ENCODE data around the gene KIF26B.

KIF26B gene

DNA sequence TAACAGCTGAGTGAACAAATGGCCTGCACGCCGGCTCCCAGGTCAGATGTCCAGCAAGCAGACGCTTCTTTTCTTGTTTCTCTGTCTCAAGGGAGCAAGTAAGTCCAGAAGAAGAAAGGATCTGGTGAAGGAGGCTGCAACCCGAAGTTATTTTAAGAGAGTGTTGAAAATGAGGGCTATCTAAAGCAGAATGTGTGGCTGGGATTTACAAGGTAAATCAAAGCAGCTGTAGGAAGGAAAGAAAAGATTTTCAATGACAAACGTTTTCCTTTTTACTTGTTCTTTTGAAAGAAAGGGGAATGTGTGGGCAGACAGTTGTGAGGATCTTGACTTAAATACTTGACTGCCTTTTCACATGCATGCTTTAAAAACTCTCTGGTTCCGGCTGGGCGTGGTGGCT is 311.5 kb downstream of the KIF26B start:
- DNase-seq (ENCODE audit: low spot score): no peak

DNA sequence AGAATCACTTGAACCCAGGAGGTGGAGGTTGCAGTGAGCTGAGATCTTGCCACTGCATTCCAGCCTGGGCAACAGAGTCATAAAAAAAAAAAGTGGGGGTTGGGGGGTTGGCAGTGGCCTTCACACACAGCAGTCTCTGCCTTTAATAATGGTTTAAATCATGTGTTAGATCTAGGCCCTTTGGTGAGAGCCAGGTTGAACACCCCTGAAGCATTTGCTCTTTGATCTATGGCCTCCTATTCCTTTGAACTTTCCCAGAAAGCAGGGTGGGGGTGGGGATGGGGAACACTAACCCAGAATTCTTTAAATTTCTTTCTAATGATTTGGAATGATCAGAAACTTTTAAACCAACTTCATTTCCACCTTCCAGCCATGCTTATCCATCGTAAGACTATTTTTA is 313.0 kb downstream of the KIF26B start:
- no peak for DNase-seq (ENCODE audit: low spot score)

DNA sequence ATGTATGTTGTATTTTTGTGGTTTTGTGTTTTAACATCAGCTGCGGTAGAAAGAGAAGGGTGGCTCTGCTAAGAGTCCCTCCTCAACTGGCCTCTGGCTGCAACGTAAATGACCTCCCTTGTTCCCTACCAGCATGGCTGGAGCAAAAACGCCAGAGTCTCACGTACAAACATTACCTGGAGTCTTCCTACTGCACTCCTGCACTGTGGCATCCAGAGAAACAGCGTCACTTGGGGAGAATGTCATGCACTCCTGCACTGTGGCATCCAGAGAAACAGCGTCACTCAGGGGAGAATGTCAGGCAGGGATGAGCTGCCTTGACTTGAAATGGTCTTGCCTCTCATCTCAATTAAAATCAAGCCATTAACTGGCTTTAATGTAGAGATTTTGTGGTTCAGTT is 314.2 kb downstream of the KIF26B start:
- DNase-seq (ENCODE audit: low spot score): no peak

DNA sequence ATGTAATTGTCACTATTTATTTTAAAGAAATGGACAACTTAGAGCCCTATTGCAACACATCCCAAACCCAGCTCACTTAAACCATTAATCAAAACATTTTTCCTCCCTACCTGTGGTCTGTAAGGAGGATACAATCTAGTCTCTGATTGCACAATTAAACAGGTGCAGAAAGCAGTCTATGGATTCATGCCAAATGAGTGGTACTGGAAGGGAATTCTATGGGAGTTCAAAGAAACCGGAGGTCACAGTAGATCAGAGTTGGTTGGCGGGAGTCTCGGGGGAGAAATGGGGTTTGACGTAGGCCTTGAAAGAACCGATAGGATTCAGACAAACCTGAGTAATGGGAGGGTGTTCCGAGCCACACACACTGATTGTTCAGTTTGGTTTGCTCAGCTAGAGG is 314.9 kb downstream of the KIF26B start:
- DNase-seq (ENCODE audit: low spot score): no peak

DNA sequence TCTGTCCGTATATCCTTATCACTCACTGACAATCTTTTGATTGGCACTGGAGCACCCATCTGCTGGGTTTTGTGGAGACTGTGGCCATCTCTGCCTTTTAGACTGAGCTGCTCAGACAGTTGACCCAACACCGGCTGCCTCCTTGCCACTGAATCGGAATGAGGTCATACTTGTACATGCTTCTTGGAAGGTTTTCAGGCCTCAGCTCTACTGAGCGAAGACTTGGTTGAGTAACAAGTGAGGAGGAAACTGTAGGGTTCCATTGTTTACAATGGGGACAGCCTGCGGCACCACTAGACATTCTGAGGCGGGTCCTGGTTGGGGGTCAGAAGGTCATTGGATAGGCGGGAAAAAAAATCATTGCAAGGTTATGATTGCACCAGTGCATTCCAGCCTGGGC is 320.3 kb downstream of the KIF26B start:
- DNase-seq (ENCODE audit: low spot score): no peak

DNA sequence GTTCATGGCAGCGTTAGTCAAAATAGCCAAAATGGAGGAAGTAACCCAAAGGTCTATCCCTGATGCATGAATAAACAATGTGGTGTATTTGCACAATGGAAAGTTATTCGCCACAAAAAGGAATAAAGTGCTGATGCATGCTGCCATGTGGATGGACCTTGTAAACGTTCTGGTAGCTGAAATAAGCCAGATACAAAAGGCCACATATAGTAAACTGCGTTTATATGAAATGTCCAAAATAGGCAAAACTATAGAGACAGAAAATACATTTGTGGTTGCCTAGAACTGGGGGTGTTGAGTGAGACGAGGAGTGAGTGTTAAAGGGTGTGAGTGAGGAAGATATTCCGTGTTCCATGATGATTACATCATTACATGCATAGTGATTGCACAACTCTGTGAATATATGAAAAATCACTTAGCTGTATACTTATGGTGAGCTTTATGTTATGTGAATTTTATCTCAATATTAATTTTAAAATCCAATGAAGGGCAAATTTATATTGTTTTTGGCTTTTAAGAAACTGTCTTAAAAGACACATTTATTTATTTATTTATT is 321.3 kb downstream of the KIF26B start:
- no peak for DNase-seq (ENCODE audit: low spot score)

DNA sequence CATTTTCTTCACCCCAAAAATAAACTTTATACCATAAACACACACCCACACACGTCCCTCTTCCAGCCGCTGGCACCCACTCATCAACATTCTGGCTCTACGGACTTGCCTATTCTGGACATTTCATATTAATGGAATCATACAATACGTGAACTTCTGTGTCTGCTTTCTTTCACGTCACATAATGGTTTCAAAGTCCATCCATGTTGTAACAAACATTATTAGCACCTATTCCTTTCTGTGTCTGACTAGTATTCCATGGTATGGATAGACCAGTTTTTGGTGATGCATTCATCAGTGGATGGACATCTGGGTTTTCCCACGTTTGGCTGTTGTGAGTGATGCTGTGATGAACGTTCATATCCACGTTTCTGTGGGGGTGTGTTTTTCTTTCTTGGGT is 323.2 kb downstream of the KIF26B start:
- DNase-seq (ENCODE audit: low spot score): no peak

DNA sequence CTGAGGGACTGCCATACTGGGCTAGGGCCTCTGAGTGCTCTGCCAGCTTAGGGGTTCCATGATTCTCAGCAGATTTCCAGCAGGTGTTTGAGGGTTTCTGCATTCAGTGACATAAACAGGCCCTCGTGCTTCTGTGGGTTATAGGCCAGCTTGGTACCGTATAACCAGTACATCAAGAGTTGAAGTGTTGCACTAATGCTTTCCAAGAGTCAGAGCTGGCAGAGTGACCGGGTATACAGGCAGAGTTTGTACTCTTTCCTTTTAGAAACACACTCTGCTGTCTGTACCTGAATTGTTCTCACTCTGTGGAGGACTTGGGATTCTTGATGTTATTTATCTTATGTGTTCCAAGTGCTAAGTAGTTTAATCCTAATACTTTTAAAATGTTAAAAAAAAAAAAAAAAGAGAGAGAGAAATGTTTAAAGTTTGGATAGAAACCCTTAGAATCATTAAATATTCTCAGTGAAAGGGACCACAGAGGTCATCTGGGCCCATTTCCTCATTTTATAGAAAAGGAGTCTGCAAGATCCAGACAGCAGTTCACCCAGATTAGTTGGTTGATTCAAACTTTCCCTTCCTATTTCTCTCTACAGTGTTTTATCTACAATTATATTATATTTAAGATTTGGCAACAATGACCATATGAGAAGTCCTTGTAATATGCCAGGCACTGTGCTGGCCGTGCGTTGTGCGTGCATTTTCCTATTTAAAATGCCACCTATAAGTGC is 325.8 kb downstream of the KIF26B start:
- DNase-seq (ENCODE audit: low spot score): no peak

DNA sequence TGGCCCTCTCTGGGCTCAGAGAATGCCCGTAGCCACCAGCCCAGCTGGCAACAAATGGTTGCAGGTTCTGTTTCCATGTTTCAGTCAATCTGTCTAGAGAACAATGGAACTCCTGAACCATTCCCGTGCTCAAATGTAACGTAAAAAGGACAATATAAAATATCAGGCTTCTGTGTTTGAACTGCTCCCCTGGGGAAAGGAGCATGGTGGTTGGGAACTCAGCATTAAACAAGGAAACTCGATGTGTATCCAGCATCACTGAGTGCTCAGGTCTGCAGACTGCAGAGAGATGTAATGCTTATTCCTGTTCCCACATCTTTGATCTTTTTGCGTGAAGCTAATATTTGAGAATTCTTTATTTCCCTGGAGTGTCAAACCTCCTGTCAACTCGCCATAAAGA is 326.5 kb downstream of the KIF26B start:
- no peak for DNase-seq (ENCODE audit: low spot score)

DNA sequence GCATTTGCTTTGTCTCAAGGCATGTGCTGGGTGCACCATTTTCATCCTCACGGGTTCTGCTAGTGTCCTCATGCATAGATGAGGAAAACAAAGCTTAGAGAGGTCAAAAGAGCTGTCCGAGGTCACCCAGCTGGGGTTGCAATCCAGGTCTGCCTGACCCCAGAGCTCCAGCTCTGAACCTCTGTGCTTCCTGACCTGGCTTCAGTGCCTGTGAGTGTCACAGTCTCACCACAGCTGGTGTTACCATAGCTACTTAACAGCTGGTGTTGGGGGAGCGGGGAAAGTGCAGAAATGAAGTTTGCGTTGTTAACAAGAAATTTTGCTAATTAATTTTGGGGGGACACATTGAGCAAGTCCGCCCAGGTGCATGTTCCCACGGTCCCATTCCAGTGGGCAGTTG is 328.5 kb downstream of the KIF26B start:
- DNase-seq (ENCODE audit: low spot score): no peak

DNA sequence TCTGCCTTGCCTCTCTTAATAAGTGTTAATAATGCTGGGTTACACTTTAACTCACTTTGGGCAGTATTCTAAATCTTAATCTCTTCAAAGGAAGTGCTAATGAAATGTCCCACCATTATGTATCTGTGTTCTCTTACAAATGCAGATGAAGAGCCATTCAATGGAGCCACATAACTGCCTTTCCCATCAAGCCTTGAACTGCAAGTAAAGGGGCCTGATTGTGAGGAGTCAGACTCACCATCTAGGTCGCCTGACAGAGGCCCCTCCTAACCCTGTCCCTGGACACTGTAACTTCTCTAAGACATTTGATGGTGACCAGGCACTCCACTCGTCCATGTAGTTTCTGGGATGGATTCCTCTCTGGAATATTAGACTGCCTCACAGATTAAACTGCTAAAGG is 329.4 kb downstream of the KIF26B start:
- DNase-seq (ENCODE audit: low spot score): no peak

DNA sequence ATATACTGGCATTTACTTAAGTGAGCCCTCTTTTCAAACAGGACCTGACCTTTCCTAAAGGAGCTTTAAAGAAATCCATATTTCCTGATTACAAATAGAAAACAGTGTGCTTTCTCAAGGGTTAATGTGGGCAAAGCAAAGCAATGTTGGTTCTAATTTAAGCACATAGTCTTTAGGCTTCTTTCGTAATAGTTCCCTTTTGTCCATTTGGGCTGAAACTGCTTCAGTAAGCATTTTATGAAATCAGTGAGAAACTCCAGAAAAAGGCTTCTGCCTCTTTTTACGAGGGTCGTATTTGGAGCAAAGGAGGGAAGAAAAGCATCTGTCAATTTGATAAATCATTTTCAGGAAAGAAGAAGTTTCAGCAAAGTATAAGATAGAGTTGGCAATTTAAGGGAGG is 331.2 kb downstream of the KIF26B start:
- no peak for DNase-seq (ENCODE audit: low spot score)

DNA sequence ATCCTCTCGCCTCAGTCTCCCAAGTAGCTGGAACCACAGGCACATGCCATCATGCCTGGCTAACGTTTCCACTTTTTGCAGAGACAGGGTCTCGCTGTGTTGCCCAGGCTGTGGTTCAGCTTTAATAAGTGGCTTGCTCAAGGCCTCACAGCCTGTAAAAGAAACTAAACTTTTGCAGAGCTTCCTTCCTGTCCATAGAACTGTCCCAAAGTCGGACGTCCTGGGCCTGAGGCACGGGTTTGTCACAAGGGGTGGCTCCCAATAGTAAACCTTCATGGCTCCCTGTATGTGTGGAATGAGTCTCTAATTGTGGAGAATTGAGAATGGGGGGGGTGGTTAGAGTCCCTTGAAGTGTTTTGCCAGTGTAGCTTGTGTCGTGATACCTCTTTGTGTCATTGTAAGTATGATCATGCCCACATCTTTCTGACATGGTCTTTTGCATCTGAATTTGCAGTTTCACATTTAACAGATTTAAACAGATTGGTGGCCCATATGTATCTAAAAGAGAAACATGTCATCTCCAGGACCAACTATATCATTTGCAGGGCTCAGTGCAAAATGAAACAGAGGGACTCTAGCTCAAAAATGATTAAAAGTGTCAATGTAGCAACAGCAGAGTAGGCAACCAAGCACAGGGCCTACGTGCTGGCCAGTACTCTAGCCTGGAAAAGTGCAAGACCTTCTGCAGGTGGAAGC is 332.1 kb downstream of the KIF26B start:
- DNase-seq (ENCODE audit: low spot score): no peak

DNA sequence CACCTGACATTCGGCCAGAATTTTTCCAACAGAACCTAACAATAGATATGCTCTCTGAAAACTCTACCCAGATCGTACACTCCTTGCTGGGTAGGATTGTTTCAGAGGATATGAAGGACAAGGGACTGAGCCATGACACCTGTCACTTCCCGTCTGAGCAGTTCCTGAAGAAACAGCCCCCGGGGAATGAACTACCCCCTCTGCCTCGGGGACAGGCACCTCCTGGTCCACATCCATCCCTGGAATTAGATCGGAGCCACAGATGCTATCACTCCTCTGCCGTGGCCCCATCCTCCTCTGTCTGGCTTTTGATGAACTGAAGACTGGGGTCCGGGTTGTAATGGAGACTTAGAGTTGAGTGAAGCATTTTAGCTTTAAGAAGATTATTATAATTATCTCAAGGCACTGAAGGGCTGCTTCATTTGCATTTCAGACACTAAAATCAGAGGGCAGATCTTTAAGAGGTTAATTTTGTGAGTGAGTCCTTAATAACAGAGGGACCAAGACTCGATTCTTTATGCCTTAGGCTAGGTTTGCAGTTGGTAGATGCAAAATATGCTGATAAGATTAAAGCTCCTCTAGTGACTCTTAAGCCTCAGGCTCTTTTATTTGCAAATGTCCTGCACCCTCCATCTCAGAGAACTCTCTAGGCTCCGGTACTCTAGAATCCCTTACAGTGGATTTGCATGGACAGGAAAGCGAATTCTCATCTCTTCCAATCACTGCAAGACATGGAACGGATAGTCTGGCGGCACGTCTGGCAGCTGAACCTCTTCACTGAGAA is 333.8 kb downstream of the KIF26B start:
- no peak for DNase-seq (ENCODE audit: low spot score)

DNA sequence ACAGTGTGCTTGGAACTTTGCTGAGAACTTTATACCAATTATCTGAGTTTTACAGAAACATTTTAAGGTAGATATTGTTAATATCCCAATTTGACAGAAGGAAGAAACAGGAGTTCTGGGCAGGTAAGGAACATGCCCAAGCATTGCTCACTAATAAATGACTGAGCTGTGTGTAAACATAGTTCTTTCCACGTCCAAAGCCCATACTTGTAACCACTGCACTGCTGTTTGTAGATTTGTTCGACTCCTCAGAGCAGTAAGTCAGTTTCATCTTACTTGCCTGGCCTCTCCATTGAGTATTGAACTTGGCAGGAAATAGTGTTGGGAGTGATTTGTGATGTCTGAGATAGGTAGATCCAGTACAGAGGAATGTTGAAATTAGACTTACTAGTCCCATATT is 335.1 kb downstream of the KIF26B start:
- DNase-seq (ENCODE audit: low spot score): no peak

DNA sequence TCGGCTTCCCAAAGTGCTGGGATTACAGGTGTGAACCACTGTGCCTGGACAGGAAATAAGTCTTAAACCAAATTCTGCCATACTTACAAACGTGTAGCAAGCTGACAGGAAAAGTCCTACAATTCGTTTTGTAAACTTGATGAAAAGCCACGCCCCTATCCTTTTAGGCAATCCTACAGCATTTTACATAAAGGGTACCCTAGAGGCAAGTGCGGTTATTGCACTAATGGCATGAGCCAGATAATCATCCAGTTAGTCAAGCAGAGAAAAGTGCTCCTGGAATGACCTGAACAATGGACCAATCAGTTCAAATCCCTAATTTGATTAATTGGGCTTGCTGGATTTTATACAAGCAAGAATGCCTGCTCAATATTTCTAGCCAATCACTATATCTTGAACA is 338.2 kb downstream of the KIF26B start:
- DNase-seq (ENCODE audit: low spot score): peak; percentile 73

DNA sequence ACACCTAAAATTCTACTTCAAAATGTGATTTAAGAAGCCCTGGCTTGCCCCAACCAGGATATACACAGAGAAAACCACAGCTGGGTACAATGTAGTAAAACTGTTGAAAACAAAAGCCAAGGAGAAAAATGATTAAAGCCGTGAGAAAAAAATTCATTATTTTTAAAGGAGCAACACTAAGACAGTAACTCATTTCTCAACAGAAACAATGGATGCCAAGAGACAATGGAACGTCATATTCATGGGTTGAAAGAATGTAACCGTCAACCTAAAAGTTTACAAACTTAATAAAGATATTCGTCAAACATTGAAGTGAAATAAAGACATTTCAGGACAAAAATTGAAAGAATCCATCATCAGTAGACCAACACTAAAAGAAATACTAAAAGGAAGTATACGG is 340.9 kb downstream of the KIF26B start:
- no peak for DNase-seq (ENCODE audit: low spot score)

DNA sequence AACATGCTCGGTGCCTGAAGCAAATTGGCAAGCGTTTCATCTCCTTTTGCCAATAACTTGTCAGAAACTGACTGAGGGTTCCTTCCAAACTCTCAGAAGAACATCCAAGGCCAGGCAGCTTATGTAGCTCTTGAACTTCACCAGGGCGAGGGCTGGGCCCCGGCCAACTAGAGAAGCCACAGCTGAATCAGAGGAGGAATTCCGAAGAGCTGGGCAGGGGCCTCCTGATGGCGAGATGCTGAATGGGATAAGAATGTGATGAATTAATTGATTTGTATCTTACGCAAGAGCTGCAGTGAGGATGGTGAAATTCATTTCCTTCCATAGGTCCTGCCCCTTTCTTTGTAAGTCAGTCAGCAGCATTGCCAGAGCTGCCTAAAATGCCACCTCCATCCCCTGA is 345.8 kb downstream of the KIF26B start:
- no peak for DNase-seq (ENCODE audit: low spot score)

DNA sequence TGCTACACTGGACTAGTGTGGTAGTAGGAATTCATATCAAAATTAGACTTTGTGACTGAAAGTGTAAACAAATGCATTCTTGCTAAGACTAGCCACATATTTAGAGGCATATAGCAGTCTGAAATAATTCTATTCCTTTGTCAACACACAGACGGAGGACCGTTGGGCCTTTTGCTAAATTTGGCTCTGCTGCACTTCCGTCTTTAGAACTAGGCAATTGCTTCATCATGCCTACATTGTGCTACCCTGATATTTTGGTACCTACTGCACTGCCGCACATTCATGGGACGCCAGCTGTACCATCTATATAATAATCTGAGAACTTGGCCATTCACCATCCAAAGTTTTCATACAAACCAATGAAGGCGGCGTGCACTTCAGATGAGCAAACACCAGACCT is 346.8 kb downstream of the KIF26B start:
- DNase-seq (ENCODE audit: low spot score): no peak

DNA sequence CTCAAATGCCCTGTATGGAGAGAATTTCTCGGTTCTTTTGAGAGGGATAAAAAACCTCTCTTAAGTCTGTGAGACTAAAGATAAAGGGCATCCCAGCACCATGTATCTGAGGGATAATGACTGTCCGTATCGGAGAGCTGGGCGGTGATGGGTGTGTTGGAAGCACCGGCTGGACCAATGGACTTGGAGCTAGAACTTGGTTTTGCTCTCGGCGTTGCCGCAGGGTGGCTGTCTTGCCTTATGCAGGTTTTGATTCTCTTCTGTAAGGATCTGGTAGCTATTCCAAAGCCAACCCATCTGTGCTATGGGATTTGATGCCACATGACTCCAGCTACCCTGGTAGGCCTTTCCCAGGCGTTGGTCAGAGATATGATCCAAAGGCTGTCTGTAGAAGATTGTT is 348.8 kb downstream of the KIF26B start:
- DNase-seq (ENCODE audit: low spot score): no peak

DNA sequence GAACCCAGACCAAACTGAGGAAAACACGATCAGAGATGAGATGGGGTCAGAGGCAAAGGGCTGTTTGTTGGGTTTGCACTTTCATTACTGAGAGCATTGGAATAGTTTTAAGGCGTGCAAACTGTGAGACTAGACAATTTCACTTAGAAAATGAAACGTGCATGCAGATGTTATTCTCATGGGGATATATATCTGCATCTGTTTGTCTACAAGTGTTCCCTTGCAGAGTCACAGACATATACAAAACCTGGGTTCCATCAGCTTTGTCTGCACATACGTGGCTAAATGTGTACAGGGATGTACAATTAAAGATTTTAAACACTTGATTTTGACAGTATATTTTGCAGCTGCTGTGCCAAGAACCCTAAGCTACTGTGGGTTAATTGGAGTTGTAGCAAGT is 355.4 kb downstream of the KIF26B start:
- DNase-seq (ENCODE audit: low spot score): no peak

DNA sequence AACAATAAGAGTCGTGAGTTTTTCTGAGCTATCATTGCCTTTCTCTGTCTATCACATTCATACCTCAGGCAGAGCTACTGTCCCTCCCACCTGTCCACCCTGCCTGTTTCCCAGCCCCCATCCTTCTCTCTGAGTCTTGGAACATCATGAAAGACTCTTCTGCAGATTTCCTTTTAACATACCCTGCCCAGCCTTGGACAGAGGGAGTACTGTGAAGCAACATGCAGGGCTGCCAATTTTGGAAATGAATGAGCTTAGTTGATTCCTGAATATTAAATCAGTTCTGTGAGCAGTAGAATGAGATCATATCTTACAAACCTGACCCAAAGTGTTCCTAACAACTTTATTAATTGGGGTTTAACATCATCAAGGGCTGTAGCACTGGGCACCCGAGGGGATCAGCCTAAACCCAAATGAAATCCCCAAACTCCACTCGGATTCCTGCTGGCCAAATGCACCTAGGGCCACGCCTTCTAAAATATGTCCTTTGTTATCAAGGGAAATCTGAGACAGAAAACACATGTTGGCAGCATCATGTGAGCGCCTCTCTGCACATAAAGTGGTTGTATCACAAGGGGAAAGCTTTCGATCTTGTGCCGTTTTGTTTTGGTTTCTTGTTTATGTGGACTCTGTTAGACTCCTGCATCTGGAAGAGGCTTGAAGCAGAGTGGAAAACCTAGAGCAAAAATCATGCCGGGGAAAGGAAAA is 357.6 kb downstream of the KIF26B start:
- DNase-seq (ENCODE audit: low spot score): no peak

Data from NAMALWA (cell line).